Measurements from ENCODE around the gene NPEPPS. TPM values are rescaled to one million over a fixed set of nuclear protein-coding genes. Genes with fewer than 3 reads are reported as not detected.

The NPEPPS gene
- total and polyA plus RNA-seq, 2 of the 8 experiments (the other 6 are each of a cell fraction or from before 2014, with no cell fraction given): 53.6 to 118 TPM

DNA sequence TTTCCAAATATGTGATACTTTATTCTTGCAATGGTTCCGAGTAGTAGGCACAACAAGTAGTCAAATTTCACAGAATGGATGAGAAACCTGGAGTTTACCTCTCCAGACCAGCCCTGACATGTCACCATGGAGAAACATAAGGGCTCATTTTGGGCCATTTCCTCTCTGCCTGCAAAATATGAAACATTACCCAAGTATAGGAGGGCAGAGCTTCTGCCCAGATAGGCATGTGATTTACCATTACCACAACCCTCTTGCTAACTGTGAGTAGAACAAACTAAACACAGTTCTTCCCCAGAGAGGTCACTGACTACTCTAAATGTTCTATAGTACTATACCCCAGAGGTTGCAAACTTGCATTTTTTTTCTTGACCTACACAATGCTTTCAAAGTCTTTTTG is 103.1 kb downstream of the NPEPPS start:
- POLR2A ChIA-PET (ENCODE audit: partially characterized antibody): interaction anchor here (1.5 to 3.3 kb wide), 3 partner anchors 10 to 16 kb away, joined by 3 to 16 read pairs (median 6); partner anchors contain the start of gene KPNB1

More for the DNA sequence above, 103.1 kb downstream of the NPEPPS start:
- H3K4me3 ChIP-seq (ENCODE audit: extremely low read depth in 1 of 4, insufficient read depth in 2 of 4, low read depth in 3 of 4, low read length in 4 of 4): no peak overlapping the region
- no peak overlapping the region for H2BK15ac ChIP-seq (ENCODE audit: low read length)
- H3K79me1 ChIP-seq (ENCODE audit: low read depth, low read length): no peaks in the 10 kb centered on the region
- H3K36me3 ChIP-seq (ENCODE audit: control insufficient read depth in 2 of 4, insufficient read depth in 4 of 4, low read length in 3 of 4): no peaks in the 10 kb centered on the region; a peak in 2 of 8 replicates
- H3K23ac ChIP-seq (ENCODE audit: insufficient read length): no peak overlapping the region
- no peak overlapping the region for H4K8ac ChIP-seq (ENCODE audit: extremely low read depth, insufficient read depth, low read length)
- no peak overlapping the region for H3K9ac ChIP-seq (replicated peaks in 1 of 4; ENCODE audit: extremely low read depth in 1 of 4, low read depth in 3 of 4, low read length in 3 of 4)
- H3K4me2 ChIP-seq (ENCODE audit: insufficient read depth in 1 of 2, low read depth in 2 of 2, low read length in 2 of 2): no peak overlapping the region
- H2BK20ac ChIP-seq (ENCODE audit: low read length): no peak overlapping the region
- H2AK5ac ChIP-seq (ENCODE audit: low read depth, low read length): no peak overlapping the region
- DNase-seq (ENCODE audit: low read depth in 1 of 2, low spot score in 2 of 2) (no peak), FAIRE-seq (no peak)
- no peak overlapping the region for H2BK12ac ChIP-seq (ENCODE audit: low read depth, low read length)
- H3K27me3 ChIP-seq (replicated peaks in 1 of 4; ENCODE audit: control insufficient read depth in 3 of 4, extremely low read depth in 1 of 4, insufficient read depth in 3 of 4, low read length in 3 of 4): no peaks in the 10 kb centered on the region
- CTCF ChIA-PET (ENCODE audit: partially characterized antibody): interaction anchor here (1.6 kb wide), 1 partner anchor 18 kb away, joined by 7 read pairs; no protein-coding TSS in a partner anchor
- H3K56ac ChIP-seq (replicated peaks; ENCODE audit: insufficient read length, low read depth, low read length): no peak overlapping the region
- H3K9me3 ChIP-seq (ENCODE audit: insufficient read depth in 2 of 2, low read depth in 1 of 2, low read length in 1 of 2): no peaks in the 10 kb centered on the region
- no peaks in the 10 kb centered on the region for H3K23me2 ChIP-seq (ENCODE audit: low read depth, low read length)
- no peaks in the 10 kb centered on the region for H3K79me2 ChIP-seq (ENCODE audit: control insufficient read depth in 1 of 2, insufficient read depth in 2 of 2, low read length in 2 of 2)
- H4K20me1 ChIP-seq (replicated peaks in 1 of 2; ENCODE audit: control insufficient read depth in 1 of 2, insufficient read depth in 2 of 2, low read length in 2 of 2): peaks cover 0 to 2% of the 10 kb centered on the region in 2 experiments
- 90% methylated on average over 1 of the region's 1 CpG; no CpG with 5 or more reads in 1 of the 2 experiments for WGBS, 2 experiments (ENCODE audit: extremely low coverage in 1 of 2, insufficient coverage in 1 of 2, insufficient read length in 1 of 2, insufficient replicate concordance in 2 of 2, low coverage in 1 of 2, low lambda C conversion rate in 2 of 2, missing lambda C conversion rate in 1 of 2)
- H3K14ac ChIP-seq (ENCODE audit: insufficient read length): no peak overlapping the region
- H3K4ac ChIP-seq (replicated peaks; ENCODE audit: insufficient read length, low read depth, low read length): no peak overlapping the region
- H3K27ac ChIP-seq (ENCODE audit: low read depth, low read length): no peak overlapping the region
- H3K4me1 ChIP-seq (replicated peaks in 1 of 4; ENCODE audit: control insufficient read depth in 3 of 4, insufficient read depth in 4 of 4, low read length in 3 of 4): no peaks in the 10 kb centered on the region
- no peak overlapping the region for H4K5ac ChIP-seq (ENCODE audit: insufficient read length, low read depth, low read length)
- no peak overlapping the region for H2BK120ac ChIP-seq (replicated peaks; ENCODE audit: low read depth, low read length)
- TF ChIP-seq RBBP5 (IDR thresholded peaks at IDR 0.05; ENCODE audit: borderline replicate concordance, low read depth, low read length): no peak
- TF ChIP-seq BRCA1 (IDR thresholded peaks at IDR 0.05; ENCODE audit: low read depth, low read length): no peak
- TF ChIP-seq, protein P1, sequence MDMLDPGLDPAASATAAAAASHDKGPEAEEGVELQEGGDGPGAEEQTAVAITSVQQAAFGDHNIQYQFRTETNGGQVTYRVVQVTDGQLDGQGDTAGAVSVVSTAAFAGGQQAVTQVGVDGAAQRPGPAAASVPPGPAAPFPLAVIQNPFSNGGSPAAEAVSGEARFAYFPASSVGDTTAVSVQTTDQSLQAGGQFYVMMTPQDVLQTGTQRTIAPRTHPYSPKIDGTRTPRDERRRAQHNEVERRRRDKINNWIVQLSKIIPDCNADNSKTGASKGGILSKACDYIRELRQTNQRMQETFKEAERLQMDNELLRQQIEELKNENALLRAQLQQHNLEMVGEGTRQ (IDR thresholded peaks at IDR 0.05; ENCODE audit: low read length): no peak
- TF ChIP-seq EP300 (IDR thresholded peaks at IDR 0.05; ENCODE audit: borderline replicate concordance in 1 of 2, low read depth in 2 of 2, low read length in 2 of 2): no peak
- TF ChIP-seq CTBP2 (IDR thresholded peaks at IDR 0.05; ENCODE audit: borderline replicate concordance, insufficient read depth, insufficient read length, low read length): no peak
- TF ChIP-seq JUND (IDR thresholded peaks at IDR 0.05; ENCODE audit: low read length): no peak
- no peak for TF ChIP-seq CREB1 (IDR thresholded peaks at IDR 0.05)
- H2AFZ ChIP-seq (ENCODE audit: low read length): no peak overlapping the region
- H2BK5ac ChIP-seq (ENCODE audit: low read depth, low read length): no peak overlapping the region
- no peak overlapping the region for H4K91ac ChIP-seq (replicated peaks; ENCODE audit: insufficient read length, low read length)
- no peak overlapping the region for H3K18ac ChIP-seq (ENCODE audit: extremely low read depth, low read length)

Measured in H1 (cell line).